HepG2 (cell line): ENCODE measurements around the gene C20orf202. TPM values are rescaled to one million over a fixed set of nuclear protein-coding genes. Genes with fewer than 3 reads are reported as not detected.

Source experiments
- ETV6 ChIP-seq: sonication (generic); formaldehyde crosslinking; conservative IDR thresholded peaks from 2 replicates; pipeline ENCODE4 v1.4.0; 2020; ENCODE audit warnings: missing genetic modification reagents
- IKZF5 ChIP-seq: IDR thresholded peaks from 2 replicates; pipeline ENCODE4 v1.6.1; 2018; ENCODE audit warnings: missing genetic modification reagents, mild to moderate bottlenecking, missing compliant biosample characterization
- KDM3A ChIP-seq: IDR thresholded peaks from 2 replicates; pipeline ENCODE4 v1.6.1; 2018; ENCODE audit warnings: low read depth, missing compliant biosample characterization
- LCORL ChIP-seq, 2 experiments: fragments of 450-650 bp in 1 of 2; sonication (generic) in 1 of 2; formaldehyde crosslinking in 1 of 2; IDR thresholded peaks; 2 replicates each; pipeline versions ENCODE4 v1.5.0 to v1.6.1; 2017 to 2020; ENCODE audit warnings: antibody characterized with exemption in 1 of 2, missing genetic modification reagents in 1 of 2
- MED8 ChIP-seq: sonication (generic); formaldehyde crosslinking; IDR thresholded peaks from 2 replicates; pipeline ENCODE4 v1.8.1; 2023; ENCODE audit warnings: mild to moderate bottlenecking, missing genetic modification reagents; ENCODE audit not compliant: insufficient replicate concordance
- PITX1 ChIP-seq: sonication (generic); formaldehyde crosslinking; IDR thresholded peaks from 2 replicates; pipeline ENCODE4 v1.5.1; 2020; ENCODE audit warnings: mild to moderate bottlenecking, missing genetic modification reagents
- POLR2AphosphoS5 ChIP-seq: IDR thresholded peaks from 2 replicates; pipeline ENCODE4 v1.6.1; 2012; ENCODE audit warnings: low read depth, low read length
- SETDB1 ChIP-seq: sonication (generic); formaldehyde crosslinking; IDR thresholded peaks from 2 replicates; pipeline ENCODE4 v1.5.1; 2020; ENCODE audit warnings: missing genetic modification reagents, mild to moderate bottlenecking, borderline replicate concordance
- SMAD3 ChIP-seq: sonication (generic); formaldehyde crosslinking; IDR thresholded peaks from 2 replicates; pipeline ENCODE4 v1.4.0; 2020; ENCODE audit warnings: missing genetic modification reagents
- TBX2 ChIP-seq: sonication (generic); formaldehyde crosslinking; IDR thresholded peaks from 2 replicates; pipeline ENCODE4 v1.5.0; 2020; ENCODE audit warnings: missing genetic modification reagents, mild to moderate bottlenecking, borderline replicate concordance
- ZKSCAN8 ChIP-seq: IDR thresholded peaks from 2 replicates; pipeline ENCODE4 v1.6.1; 2016; ENCODE audit warnings: borderline replicate concordance, missing genetic modification reagents, missing compliant biosample characterization
- ZNF143 ChIP-seq: sonication (generic); formaldehyde crosslinking; IDR thresholded peaks from 2 replicates; pipeline ENCODE4 v1.4.0; 2020; ENCODE audit warnings: missing genetic modification reagents
- ZNF431 ChIP-seq: sonication (generic); formaldehyde crosslinking; IDR thresholded peaks from 2 replicates; pipeline ENCODE4 v1.9.0; 2022; ENCODE audit warnings: missing genetic modification reagents, low read depth, mild to moderate bottlenecking, borderline replicate concordance
- ZNF556 ChIP-seq: sonication (generic); formaldehyde crosslinking; IDR thresholded peaks from 2 replicates; pipeline ENCODE4 v1.4.0; 2020; ENCODE audit warnings: mild to moderate bottlenecking, missing genetic modification reagents, borderline replicate concordance
- ZNF816 ChIP-seq: sonication (generic); formaldehyde crosslinking; IDR thresholded peaks from 2 replicates; pipeline ENCODE4 v1.8.0; 2022; ENCODE audit warnings: missing genetic modification reagents, mild to moderate bottlenecking, borderline replicate concordance
- polyA plus RNA-seq, 8 experiments: library from polyadenylated mRNA; depleted of rRNA in 3 of 8; stranded (reverse) in 7 of 8; unstranded in 1 of 8; fragments of >200 nt; fragmentation: Illumina TruSeq in 4 of 8; extraction: Trizol in 4 of 8; gene quantifications; 2 replicates each; pipeline versions ENCODE4 v1.2.1 to v1.2.3, GENCODE V29; 2011 to 2016; ENCODE audit warnings: low read depth in 4 of 8, missing spikeins in 1 of 8, mixed read lengths in 1 of 8; ENCODE audit not compliant: insufficient read depth in 1 of 8
- total RNA-seq, 5 experiments: library from RNA; depleted of rRNA; stranded (reverse); fragments of >200 nt; fragmentation: Illumina TruSeq; extraction: Trizol; gene quantifications; 2 replicates each; pipeline ENCODE4 v1.2.3, GENCODE V29; 2016; ENCODE audit warnings: low read depth in 1 of 5
- TF ChIP-seq, protein P1 (sequence below): sonication (generic); formaldehyde crosslinking; IDR thresholded peaks from 2 replicates; pipeline ENCODE4 v1.8.0; 2022; ENCODE audit warnings: mild to moderate bottlenecking, missing genetic modification reagents; ENCODE audit not compliant: insufficient replicate concordance
- TF ChIP-seq, protein P2 (sequence below): sonication (generic); formaldehyde crosslinking; IDR thresholded peaks from 2 replicates; pipeline ENCODE4 v1.9.0; 2021; ENCODE audit warnings: missing genetic modification reagents, borderline replicate concordance
- TF ChIP-seq, protein P3 (sequence below): sonication (generic); formaldehyde crosslinking; conservative IDR thresholded peaks from 2 replicates; pipeline ENCODE4 v1.8.0; 2022; ENCODE audit warnings: mild to moderate bottlenecking, moderate library complexity, missing genetic modification reagents

The C20orf202 gene
- total and polyA plus RNA-seq, 2 of the 13 experiments (the other 11 are each of a cell fraction or from before 2014, with no cell fraction given): 0.20 to 1.2 TPM

GRCh38 chr20:1225783-1226654 is 22.8 kb downstream of the C20orf202 start, which contains the start of gene RAD21L1 (continued):
- peak; percentile 54 for TF ChIP-seq MED8 (CRISPR knock-in tag)
- TF ChIP-seq, protein P1, sequence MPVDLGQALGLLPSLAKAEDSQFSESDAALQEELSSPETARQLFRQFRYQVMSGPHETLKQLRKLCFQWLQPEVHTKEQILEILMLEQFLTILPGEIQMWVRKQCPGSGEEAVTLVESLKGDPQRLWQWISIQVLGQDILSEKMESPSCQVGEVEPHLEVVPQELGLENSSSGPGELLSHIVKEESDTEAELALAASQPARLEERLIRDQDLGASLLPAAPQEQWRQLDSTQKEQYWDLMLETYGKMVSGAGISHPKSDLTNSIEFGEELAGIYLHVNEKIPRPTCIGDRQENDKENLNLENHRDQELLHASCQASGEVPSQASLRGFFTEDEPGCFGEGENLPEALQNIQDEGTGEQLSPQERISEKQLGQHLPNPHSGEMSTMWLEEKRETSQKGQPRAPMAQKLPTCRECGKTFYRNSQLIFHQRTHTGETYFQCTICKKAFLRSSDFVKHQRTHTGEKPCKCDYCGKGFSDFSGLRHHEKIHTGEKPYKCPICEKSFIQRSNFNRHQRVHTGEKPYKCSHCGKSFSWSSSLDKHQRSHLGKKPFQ (CRISPR knock-in tag): no peak
- no peak for TF ChIP-seq POLR2AphosphoS5
- TF ChIP-seq ZNF143 (CRISPR knock-in tag): peak; percentile 37; the same call in 1 of the 2 replicates
- no peak; the same call in 1 of the 2 replicates for TF ChIP-seq ZNF556 (CRISPR knock-in tag)
- TF ChIP-seq, protein P2, sequence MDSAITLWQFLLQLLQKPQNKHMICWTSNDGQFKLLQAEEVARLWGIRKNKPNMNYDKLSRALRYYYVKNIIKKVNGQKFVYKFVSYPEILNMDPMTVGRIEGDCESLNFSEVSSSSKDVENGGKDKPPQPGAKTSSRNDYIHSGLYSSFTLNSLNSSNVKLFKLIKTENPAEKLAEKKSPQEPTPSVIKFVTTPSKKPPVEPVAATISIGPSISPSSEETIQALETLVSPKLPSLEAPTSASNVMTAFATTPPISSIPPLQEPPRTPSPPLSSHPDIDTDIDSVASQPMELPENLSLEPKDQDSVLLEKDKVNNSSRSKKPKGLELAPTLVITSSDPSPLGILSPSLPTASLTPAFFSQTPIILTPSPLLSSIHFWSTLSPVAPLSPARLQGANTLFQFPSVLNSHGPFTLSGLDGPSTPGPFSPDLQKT (CRISPR knock-in tag): no peak
- TF ChIP-seq ZKSCAN8 (CRISPR knock-in tag): no peak
- TF ChIP-seq SMAD3: no peak
- TF ChIP-seq, protein P3, sequence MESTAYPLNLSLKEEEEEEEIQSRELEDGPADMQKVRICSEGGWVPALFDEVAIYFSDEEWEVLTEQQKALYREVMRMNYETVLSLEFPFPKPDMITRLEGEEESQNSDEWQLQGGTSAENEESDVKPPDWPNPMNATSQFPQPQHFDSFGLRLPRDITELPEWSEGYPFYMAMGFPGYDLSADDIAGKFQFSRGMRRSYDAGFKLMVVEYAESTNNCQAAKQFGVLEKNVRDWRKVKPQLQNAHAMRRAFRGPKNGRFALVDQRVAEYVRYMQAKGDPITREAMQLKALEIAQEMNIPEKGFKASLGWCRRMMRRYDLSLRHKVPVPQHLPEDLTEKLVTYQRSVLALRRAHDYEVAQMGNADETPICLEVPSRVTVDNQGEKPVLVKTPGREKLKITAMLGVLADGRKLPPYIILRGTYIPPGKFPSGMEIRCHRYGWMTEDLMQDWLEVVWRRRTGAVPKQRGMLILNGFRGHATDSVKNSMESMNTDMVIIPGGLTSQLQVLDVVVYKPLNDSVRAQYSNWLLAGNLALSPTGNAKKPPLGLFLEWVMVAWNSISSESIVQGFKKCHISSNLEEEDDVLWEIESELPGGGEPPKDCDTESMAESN: no peak
- 0 out of 2 replicates have a peak, but pooled peaks have one; percentile 50 for TF ChIP-seq PITX1 (CRISPR knock-in tag)
- no peak for TF ChIP-seq IKZF5 (CRISPR knock-in tag)
- no peak for TF ChIP-seq ETV6
- no peak for TF ChIP-seq SETDB1
- TF ChIP-seq KDM3A (CRISPR knock-in tag): 0 out of 2 replicates have a peak, but pooled peaks have one; percentile 25
- no peak for TF ChIP-seq ZNF431 (CRISPR knock-in tag)
- no peak for TF ChIP-seq LCORL (IDR thresholded peaks at IDR 0.05)
- TF ChIP-seq LCORL (CRISPR knock-in tag; IDR thresholded peaks at IDR 0.05): no peak
- TF ChIP-seq ZNF816 (CRISPR knock-in tag): no peak
- peak; percentile 55; the same call in 1 of the 2 replicates for TF ChIP-seq TBX2 (CRISPR knock-in tag)
